Activated T-cell treated with anti-CD3 and anti-CD28 coated beads, Interleukin-2, amount 50 U/mL, for 24 hours (primary cell): ENCODE results near the gene GRAMD2B.

Source experiments
- DNase-seq: peaks from one replicate; pipeline ENCODE4 v3.0.0-alpha.2; 2020
- H3K27ac Mint-ChIP-seq: 2 replicates; pipeline ENCODE4 v1.8.0; 2020; ENCODE audit warnings: mild to moderate bottlenecking, mixed read lengths
- H3K27me3 Mint-ChIP-seq: 2 replicates; pipeline ENCODE4 v1.8.0; 2020; ENCODE audit warnings: mixed read lengths
- H3K36me3 Mint-ChIP-seq: 2 replicates; pipeline ENCODE4 v1.8.0; 2020; ENCODE audit warnings: low read depth, mixed read lengths
- H3K4me1 Mint-ChIP-seq: 2 replicates; pipeline ENCODE4 v1.8.0; 2020; ENCODE audit warnings: low read depth, mixed read lengths
- H3K4me3 Mint-ChIP-seq: 2 replicates; pipeline ENCODE4 v1.8.0; 2020; ENCODE audit warnings: mild to moderate bottlenecking, moderate library complexity, mixed read lengths
- H3K9me3 Mint-ChIP-seq: 2 replicates; pipeline ENCODE4 v1.8.0; 2020; ENCODE audit warnings: mixed read lengths

The GRAMD2B gene

DNA sequence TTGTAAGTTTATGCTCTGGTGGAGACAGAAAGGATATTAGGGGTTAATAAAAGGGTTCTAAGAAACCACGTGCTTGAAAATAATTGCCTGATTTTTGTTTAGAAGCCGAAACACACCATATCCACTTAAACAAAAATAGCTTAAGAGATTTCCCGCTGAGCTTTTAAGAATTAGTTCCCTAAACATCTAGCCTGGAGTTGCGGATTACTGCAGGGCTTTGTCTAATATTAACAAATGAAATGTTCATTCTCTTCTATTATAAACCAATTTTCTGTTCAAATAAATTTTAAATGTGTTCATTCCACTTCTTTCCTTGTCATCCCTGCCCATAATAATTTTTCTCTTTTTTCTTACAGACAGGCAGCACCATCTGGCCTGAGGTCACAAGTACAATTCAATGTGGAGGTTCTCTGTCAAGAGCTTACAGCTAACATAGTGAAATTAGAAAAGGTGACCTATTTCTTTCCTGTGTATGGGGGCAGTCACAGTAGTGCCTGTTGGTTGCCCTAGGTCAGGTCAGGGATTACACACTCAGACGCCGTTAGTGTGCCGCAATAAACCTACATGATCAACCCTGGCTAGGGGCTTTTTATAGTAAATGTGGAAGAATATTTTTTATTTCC, 65.3 kb downstream of the GRAMD2B start:
- Mint-ChIP-seq H3K4me1 (no peaks in the 10 kb centered on the region), H3K4me3 (no peak overlapping the region), H3K36me3 (peaks cover 80% of the 10 kb centered on the region), H3K27me3 (no peaks in the 10 kb centered on the region), H3K27ac (no peak overlapping the region), H3K9me3 (no peaks in the 10 kb centered on the region)
- DNase-seq: no peak

- Mint-ChIP-seq H3K27me3 (no peaks in the 10 kb centered on the region), H3K36me3 (peaks cover 66% of the 10 kb centered on the region), H3K4me1 (no peaks in the 10 kb centered on the region), H3K9me3 (no peaks in the 10 kb centered on the region), H3K4me3 (no peak overlapping the region), H3K27ac (no peak overlapping the region)
- no peak for DNase-seq
These were observed 67.1 kb downstream of the GRAMD2B start for GRCh38 chr5:126490167-126490940.

- H3K4me1 Mint-ChIP-seq: peaks cover 3% of the 10 kb centered on the region
- peaks cover 41% of the 10 kb centered on the region for H3K36me3 Mint-ChIP-seq
- no peak overlapping the region for H3K27ac Mint-ChIP-seq
- no peaks in the 10 kb centered on the region for H3K27me3 Mint-ChIP-seq
- no peak overlapping the region for H3K4me3 Mint-ChIP-seq
- no peak for DNase-seq
- no peaks in the 10 kb centered on the region for H3K9me3 Mint-ChIP-seq
These were observed 69.7 kb downstream of the GRAMD2B start for GRCh38 chr5:126492939-126493338.

DNA sequence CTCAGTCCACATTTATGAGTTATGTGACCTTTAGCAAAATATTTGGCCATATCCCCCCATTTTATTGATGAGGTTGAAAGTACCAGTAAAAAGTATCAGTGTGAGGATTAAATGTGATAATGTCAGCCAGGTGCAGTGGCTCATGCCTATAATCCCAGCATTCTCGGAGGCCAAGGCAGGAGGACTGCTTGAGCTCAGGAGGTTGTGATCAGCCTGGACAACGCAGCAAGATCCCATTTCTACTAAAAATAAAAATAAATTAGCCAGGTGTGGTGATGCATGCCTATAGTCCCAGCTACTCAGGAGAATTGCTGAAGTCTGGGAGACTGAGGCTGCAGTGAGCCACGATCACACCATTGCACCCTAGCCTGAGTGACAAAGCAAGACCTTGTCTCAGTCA, 71.2 kb downstream of the GRAMD2B start:
- H3K27me3 Mint-ChIP-seq: no peaks in the 10 kb centered on the region
- no peak for DNase-seq
- H3K4me3 Mint-ChIP-seq: no peak overlapping the region
- no peaks in the 10 kb centered on the region for H3K9me3 Mint-ChIP-seq
- peaks cover 27% of the 10 kb centered on the region for H3K36me3 Mint-ChIP-seq
- no peak overlapping the region for H3K27ac Mint-ChIP-seq
- peaks cover 3% of the 10 kb centered on the region for H3K4me1 Mint-ChIP-seq

- Mint-ChIP-seq H3K27me3 (no peaks in the 10 kb centered on the region), H3K27ac (no peak overlapping the region), H3K9me3 (no peaks in the 10 kb centered on the region), H3K36me3 (peaks cover 8% of the 10 kb centered on the region), H3K4me1 (peaks cover 21% of the 10 kb centered on the region), H3K4me3 (no peak overlapping the region)
- no peak for DNase-seq
These were observed 74.3 kb downstream of the GRAMD2B start for GRCh38 chr5:126497506-126497905.

DNA sequence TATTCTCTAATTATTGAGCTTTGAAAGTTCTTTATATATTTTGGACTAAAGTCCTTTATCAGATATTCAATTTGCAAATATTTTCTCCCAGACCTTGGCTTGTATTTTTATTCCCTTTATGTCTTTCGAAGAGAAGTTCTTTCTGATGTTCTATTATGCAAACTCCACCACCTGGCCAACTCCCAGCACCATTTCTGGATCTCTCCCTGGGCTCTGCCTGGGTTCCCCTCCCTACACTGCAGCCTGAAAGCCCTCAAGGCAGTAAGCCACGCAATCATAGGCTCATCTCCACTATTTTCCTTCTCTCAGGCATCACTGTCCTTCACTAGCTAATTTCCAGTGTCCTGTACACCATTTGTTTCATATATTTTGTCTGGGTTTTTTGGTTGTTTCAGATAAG, 76.1 kb downstream of the GRAMD2B start:
- Mint-ChIP-seq H3K9me3 (no peaks in the 10 kb centered on the region), H3K4me3 (no peak overlapping the region), H3K36me3 (no peaks in the 10 kb centered on the region), H3K4me1 (peaks cover 30% of the 10 kb centered on the region), H3K27ac (no peak overlapping the region), H3K27me3 (no peaks in the 10 kb centered on the region)
- no peak for DNase-seq

DNA sequence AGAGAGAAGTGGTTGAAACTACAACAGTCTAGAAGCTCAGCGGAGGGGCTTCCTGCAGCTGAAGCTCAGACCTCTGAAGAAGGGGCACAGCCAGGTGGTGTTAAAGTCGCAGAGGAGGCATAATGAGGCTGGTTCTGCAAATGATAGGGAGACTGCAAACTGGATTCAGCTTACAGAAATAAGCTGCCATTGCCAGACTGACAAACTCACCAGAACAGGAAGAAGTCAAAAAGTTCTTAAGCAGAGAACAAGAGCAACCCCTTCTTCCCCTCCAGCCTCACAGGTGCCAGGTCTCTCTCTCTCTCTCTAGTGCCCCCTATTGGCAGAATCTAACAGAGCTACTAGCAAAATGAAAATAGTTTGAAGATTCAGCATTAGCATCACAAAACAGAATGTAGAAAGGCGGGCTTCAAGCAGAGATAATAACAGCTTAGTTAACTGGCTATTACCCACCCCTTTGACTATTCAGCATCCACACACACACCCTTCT, 76.7 kb downstream of the GRAMD2B start:
- Mint-ChIP-seq H3K9me3 (no peaks in the 10 kb centered on the region), H3K4me3 (no peak overlapping the region), H3K27me3 (no peaks in the 10 kb centered on the region), H3K27ac (no peak overlapping the region), H3K4me1 (peaks cover 34% of the 10 kb centered on the region), H3K36me3 (no peaks in the 10 kb centered on the region)
- no peak for DNase-seq

DNA sequence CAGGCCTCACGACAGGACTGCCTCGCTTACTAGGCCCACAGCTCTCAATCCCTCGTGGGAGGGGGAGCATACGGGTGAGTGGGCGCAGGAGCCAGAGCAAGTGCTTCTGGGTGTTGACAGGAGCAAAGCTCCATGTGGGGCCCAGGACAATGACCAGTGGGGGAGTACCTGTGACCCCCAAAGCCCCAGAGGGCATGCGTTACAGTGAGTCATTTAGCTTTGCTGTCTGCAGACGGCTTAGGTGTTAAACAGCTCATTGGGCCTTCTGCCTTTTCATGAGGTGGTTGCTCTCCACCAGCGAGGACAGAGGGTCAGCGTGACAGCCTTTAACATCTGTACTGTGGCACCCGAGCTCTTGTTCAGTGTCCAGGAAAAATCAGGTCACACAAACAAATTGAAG, 78.2 kb downstream of the GRAMD2B start:
- Mint-ChIP-seq H3K27me3 (no peaks in the 10 kb centered on the region), H3K4me1 (peaks cover 31% of the 10 kb centered on the region), H3K27ac (no peak overlapping the region), H3K4me3 (no peak overlapping the region), H3K36me3 (no peaks in the 10 kb centered on the region), H3K9me3 (no peaks in the 10 kb centered on the region)
- no peak for DNase-seq

GRCh38 chr5:126503602-126504104, 80.4 kb downstream of the GRAMD2B start:
- DNase-seq: no peak
- Mint-ChIP-seq H3K27me3 (no peaks in the 10 kb centered on the region), H3K4me1 (peaks cover 48% of the 10 kb centered on the region), H3K36me3 (no peaks in the 10 kb centered on the region), H3K4me3 (no peak overlapping the region), H3K9me3 (no peaks in the 10 kb centered on the region), H3K27ac (peak overlapping the region; percentile 13)

DNA sequence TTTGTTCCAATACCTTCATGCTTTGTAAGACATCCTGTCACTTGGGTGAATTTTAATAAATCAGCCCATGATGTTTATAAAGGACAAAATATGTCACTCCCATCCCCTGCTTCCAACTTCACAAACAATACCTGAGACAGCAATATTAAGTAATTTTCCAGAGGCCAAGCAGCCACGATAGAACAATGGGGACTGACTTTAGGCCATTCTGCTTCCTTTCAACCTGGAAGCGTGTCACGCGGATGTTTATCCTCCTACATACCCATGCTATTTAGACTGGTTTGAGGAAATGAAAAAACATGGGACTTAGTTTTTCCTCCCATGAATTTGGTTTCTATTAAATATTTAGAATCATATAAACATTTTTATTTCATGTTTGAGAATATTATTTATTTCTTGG, 82.9 kb downstream of the GRAMD2B start:
- Mint-ChIP-seq H3K27me3 (no peaks in the 10 kb centered on the region), H3K4me3 (no peak overlapping the region), H3K4me1 (peaks cover 56% of the 10 kb centered on the region), H3K9me3 (no peaks in the 10 kb centered on the region), H3K36me3 (no peaks in the 10 kb centered on the region), H3K27ac (no peak overlapping the region)
- no peak for DNase-seq

- no peaks in the 10 kb centered on the region for H3K36me3 Mint-ChIP-seq
- no peaks in the 10 kb centered on the region for H3K9me3 Mint-ChIP-seq
- H3K4me3 Mint-ChIP-seq: peak overlapping the region; percentile 70
- peaks cover 57% of the 10 kb centered on the region for H3K4me1 Mint-ChIP-seq
- H3K27ac Mint-ChIP-seq: peak overlapping the region; percentile 91
- no peak for DNase-seq
- no peaks in the 10 kb centered on the region for H3K27me3 Mint-ChIP-seq
These were observed 85.2 kb downstream of the GRAMD2B start for GRCh38 chr5:126508251-126508961.

DNA sequence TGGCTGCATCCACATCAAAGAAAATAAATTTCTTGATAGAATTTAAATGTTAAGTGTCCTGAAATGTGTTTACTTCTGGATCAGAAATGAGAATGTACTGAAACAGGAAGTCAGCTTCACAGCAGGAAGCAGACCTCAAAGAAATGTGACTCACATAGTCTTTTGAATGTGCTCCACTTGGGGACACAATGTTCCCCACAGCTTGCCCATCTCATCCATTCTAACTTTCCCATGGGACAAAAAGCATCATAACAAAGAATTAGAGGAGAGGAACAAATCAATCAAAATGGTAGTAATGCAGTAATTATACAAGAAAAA, 85.7 kb downstream of the GRAMD2B start:
- no peaks in the 10 kb centered on the region for H3K9me3 Mint-ChIP-seq
- DNase-seq: no peak
- H3K27me3 Mint-ChIP-seq: no peaks in the 10 kb centered on the region
- H3K4me1 Mint-ChIP-seq: peaks cover 51% of the 10 kb centered on the region
- H3K4me3 Mint-ChIP-seq: peak overlapping the region; percentile 70
- no peaks in the 10 kb centered on the region for H3K36me3 Mint-ChIP-seq
- H3K27ac Mint-ChIP-seq: peak overlapping the region; percentile 91

DNA sequence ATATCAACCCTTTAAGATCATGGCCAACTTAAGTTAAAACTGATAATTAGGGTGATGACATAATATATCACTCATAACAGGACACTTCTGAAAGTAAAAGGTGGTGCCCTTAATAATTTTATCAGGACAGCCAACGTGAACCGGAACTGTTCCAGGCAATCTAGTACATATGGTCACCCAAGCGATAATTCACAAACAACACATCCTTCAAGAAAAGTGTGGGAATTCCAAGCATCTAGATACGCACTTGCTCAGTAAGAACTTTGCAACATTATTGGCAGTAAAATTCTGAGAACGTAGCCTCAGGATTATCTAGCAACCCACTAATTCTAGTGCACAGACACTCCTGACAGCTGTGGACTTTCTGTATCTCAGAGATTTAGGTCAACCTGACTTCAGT, 86.1 kb downstream of the GRAMD2B start:
- H3K36me3 Mint-ChIP-seq: no peaks in the 10 kb centered on the region
- DNase-seq: no peak
- H3K4me1 Mint-ChIP-seq: peaks cover 47% of the 10 kb centered on the region
- H3K27me3 Mint-ChIP-seq: no peaks in the 10 kb centered on the region
- peak overlapping the region; percentile 91 for H3K27ac Mint-ChIP-seq
- H3K4me3 Mint-ChIP-seq: peak overlapping the region; percentile 70
- H3K9me3 Mint-ChIP-seq: no peaks in the 10 kb centered on the region

DNA sequence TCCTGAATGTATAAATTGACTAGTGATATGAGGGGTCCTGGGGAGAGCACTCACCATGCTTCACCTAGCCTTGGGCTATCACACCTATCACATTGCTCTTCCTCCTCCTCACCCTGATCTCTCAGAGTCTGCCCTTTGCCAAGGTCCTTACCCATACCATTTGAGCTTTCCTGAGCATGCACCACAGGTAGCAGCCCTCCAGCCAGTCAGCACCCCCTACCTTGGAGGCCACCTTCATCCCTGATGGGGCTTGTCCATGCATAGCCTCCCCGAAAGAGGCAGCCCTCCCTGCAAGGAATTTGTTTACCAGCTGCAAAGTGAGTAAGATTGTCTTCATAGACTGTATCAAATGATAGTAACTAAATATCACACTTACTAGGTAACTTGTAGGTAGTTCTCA, 88.8 kb downstream of the GRAMD2B start:
- Mint-ChIP-seq H3K27ac (no peak overlapping the region), H3K4me1 (peaks cover 42% of the 10 kb centered on the region), H3K27me3 (no peaks in the 10 kb centered on the region), H3K9me3 (no peaks in the 10 kb centered on the region), H3K36me3 (no peaks in the 10 kb centered on the region), H3K4me3 (no peak overlapping the region)
- no peak for DNase-seq

GRCh38 chr5:126512451-126512850, 89.2 kb downstream of the GRAMD2B start:
- no peak for DNase-seq
- Mint-ChIP-seq H3K36me3 (no peaks in the 10 kb centered on the region), H3K27ac (no peak overlapping the region), H3K4me1 (peaks cover 38% of the 10 kb centered on the region), H3K27me3 (no peaks in the 10 kb centered on the region), H3K4me3 (no peak overlapping the region), H3K9me3 (no peaks in the 10 kb centered on the region)
